Body of pancreas (tissue), 4 donors: Measurements from ENCODE around the gene PCBP3.

ENCODE experiments used
- POLR2A ChIP-seq, 3 donors: fragments of 450-650 bp; IDR thresholded peaks; one replicate each; pipeline ENCODE4 v1.6.1; 2016; ENCODE audit warnings: antibody characterized with exemption in 3 of 3, mild to moderate bottlenecking in 2 of 3
- TF ChIP-seq, protein P1 (sequence below), 7 experiments: fragments of 450-650 bp in 4 of 7; fragments of 200-600 bp in 3 of 7; sonication (generic) in 3 of 7; IDR thresholded peaks; one replicate each; pipeline ENCODE4 v1.5.1; 2016 to 2019; ENCODE audit warnings: antibody characterized with exemption in 7 of 7

DNA sequence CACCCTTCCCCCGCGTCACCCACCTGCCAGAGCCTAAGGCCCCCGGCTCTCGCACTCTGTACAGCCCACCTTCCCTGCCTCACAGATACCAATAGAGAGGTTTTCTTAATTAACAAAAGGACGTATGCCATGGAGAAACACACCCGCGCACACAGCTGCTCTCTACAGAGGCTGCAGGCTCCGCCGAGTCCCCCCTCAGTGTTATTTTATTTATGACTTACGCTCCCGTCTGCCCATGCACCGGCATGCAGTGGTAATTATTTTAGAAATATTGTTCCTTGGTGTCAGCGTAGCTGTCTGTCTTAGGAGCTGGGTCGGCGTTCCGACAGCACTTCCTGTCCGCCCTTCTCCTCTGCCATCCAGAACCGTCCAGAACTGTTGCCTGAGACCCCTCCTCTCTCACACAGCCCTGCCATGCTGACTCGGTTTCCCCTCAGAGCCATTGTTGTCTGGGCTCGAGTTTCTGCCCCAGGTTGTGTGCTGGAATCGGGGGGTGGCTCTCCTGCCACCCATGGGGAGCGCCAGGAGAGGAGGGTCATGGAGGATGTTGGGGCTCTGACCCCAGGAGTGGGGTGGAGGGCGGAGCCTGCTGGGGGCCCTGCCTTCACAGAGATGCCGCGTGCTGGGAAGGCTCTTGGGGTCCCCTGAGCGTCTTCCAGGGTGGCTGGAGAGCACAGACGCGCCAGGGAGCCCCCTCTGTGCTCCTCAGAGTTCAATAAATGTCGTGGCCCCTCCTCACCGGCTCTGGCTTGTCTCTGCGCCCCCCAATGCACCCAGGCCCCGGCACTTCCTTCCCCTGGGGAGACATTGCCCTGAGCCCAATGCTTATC lies 298.4 kb downstream of the PCBP3 start:
- TF ChIP-seq, protein P1, sequence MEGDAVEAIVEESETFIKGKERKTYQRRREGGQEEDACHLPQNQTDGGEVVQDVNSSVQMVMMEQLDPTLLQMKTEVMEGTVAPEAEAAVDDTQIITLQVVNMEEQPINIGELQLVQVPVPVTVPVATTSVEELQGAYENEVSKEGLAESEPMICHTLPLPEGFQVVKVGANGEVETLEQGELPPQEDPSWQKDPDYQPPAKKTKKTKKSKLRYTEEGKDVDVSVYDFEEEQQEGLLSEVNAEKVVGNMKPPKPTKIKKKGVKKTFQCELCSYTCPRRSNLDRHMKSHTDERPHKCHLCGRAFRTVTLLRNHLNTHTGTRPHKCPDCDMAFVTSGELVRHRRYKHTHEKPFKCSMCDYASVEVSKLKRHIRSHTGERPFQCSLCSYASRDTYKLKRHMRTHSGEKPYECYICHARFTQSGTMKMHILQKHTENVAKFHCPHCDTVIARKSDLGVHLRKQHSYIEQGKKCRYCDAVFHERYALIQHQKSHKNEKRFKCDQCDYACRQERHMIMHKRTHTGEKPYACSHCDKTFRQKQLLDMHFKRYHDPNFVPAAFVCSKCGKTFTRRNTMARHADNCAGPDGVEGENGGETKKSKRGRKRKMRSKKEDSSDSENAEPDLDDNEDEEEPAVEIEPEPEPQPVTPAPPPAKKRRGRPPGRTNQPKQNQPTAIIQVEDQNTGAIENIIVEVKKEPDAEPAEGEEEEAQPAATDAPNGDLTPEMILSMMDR (IDR thresholded peaks at IDR 0.05) = no peak
- TF ChIP-seq POLR2A (IDR thresholded peaks at IDR 0.05) = no peak
